Liver (tissue), 9 donors: ENCODE results near the gene B3GAT1. TPM values are rescaled to one million over a fixed set of nuclear protein-coding genes. Genes with fewer than 3 reads are reported as not detected.

Experiments used
- DNase-seq: peaks from one replicate; pipeline ENCODE4 v3.0.0-alpha.2; 2017; ENCODE audit warnings: low spot score
- H3K27ac ChIP-seq, 2 donors: one replicate each; pipeline ENCODE4 v1.7.0; 2013; ENCODE audit warnings: inconsistent platforms in 2 of 2, low read length in 2 of 2, control low read depth in 1 of 2, low read depth in 1 of 2, mild to moderate bottlenecking in 1 of 2
- H3K27me3 ChIP-seq, 4 donors: one replicate each; pipeline versions ENCODE4 v1.6.1 to v1.7.0; 2013; ENCODE audit warnings: low read length in 3 of 4, inconsistent platforms in 1 of 4, mild to moderate bottlenecking in 1 of 4, moderate library complexity in 1 of 4; ENCODE audit not compliant: control insufficient read depth in 4 of 4, insufficient read depth in 4 of 4
- H3K36me3 ChIP-seq, 4 donors: one replicate each; pipeline versions ENCODE4 v1.6.1 to v1.7.0; 2013; ENCODE audit warnings: low read length in 3 of 4, mild to moderate bottlenecking in 3 of 4, low read depth in 1 of 4, moderate library complexity in 1 of 4; ENCODE audit not compliant: control insufficient read depth in 4 of 4, insufficient read depth in 3 of 4
- H3K4me1 ChIP-seq, 4 donors: one replicate each; pipeline versions ENCODE4 v1.6.1 to v1.7.0; 2013; ENCODE audit warnings: low read length in 3 of 4, mild to moderate bottlenecking in 3 of 4, moderate library complexity in 1 of 4; ENCODE audit not compliant: control insufficient read depth in 4 of 4, insufficient read depth in 4 of 4
- H3K4me3 ChIP-seq, 3 donors: one replicate each; pipeline versions ENCODE4 v1.6.1 to v1.7.0; 2013; ENCODE audit warnings: low read length in 3 of 3, control low read depth in 1 of 3, low read depth in 1 of 3, mild to moderate bottlenecking in 1 of 3
- H3K9ac ChIP-seq, 2 donors: one replicate each; pipeline ENCODE4 v1.7.0; 2013; ENCODE audit warnings: low read length in 2 of 2, mild to moderate bottlenecking in 2 of 2, moderate library complexity in 2 of 2, control low read depth in 1 of 2, low read depth in 1 of 2
- H3K9me3 ChIP-seq, 4 donors: one replicate each; pipeline versions ENCODE4 v1.6.1 to v1.7.0; 2013; ENCODE audit warnings: low read length in 3 of 4; ENCODE audit not compliant: control insufficient read depth in 4 of 4
- ATF3 ChIP-seq: IDR thresholded peaks from 2 replicates; pipeline ENCODE4 v1.6.1; 2016; ENCODE audit warnings: antibody characterized with exemption
- CTCF ChIP-seq: fragments of 150-350 bp; IDR thresholded peaks from 2 replicates; pipeline ENCODE4 v1.5.1; 2017; ENCODE audit warnings: improper control_type of control experiment, low read depth, low read length; ENCODE audit not compliant: missing input control
- EGR1 ChIP-seq, 2 donors: IDR thresholded peaks; 2 replicates each; pipeline ENCODE4 v1.6.1; 2016 to 2018; ENCODE audit warnings: antibody characterized with exemption in 2 of 2, low read depth in 2 of 2
- FOXA1 ChIP-seq: IDR thresholded peaks from 2 replicates; pipeline ENCODE4 v1.6.1; 2016; ENCODE audit warnings: antibody characterized with exemption
- FOXA2 ChIP-seq: IDR thresholded peaks from 2 replicates; pipeline ENCODE4 v1.6.1; 2016; ENCODE audit warnings: antibody characterized with exemption
- GABPA ChIP-seq, 2 donors: IDR thresholded peaks in 1 of 2; conservative IDR thresholded peaks in 1 of 2; 2 replicates each; pipeline ENCODE4 v1.6.1; 2016; ENCODE audit warnings: antibody characterized with exemption in 2 of 2, mild to moderate bottlenecking in 1 of 2, moderate library complexity in 1 of 2
- HNF4A ChIP-seq, 2 donors: conservative IDR thresholded peaks; 2 replicates each; pipeline ENCODE4 v1.6.1; 2016; ENCODE audit warnings: antibody characterized with exemption in 2 of 2, mild to moderate bottlenecking in 2 of 2
- HNF4G ChIP-seq: IDR thresholded peaks from 2 replicates; pipeline ENCODE4 v1.6.1; 2016; ENCODE audit warnings: antibody characterized with exemption
- JUND ChIP-seq, 2 donors: IDR thresholded peaks; 2 replicates each; pipeline ENCODE4 v1.6.1; 2016; ENCODE audit warnings: antibody characterized with exemption in 2 of 2
- RAD21 ChIP-seq, 2 donors: IDR thresholded peaks; 2 replicates each; pipeline ENCODE4 v1.6.1; 2016; ENCODE audit warnings: antibody characterized with exemption in 2 of 2, mild to moderate bottlenecking in 2 of 2
- REST ChIP-seq: IDR thresholded peaks from 2 replicates; pipeline ENCODE4 v1.6.1; 2016; ENCODE audit warnings: antibody characterized with exemption, mild to moderate bottlenecking
- RXRA ChIP-seq, 2 donors: IDR thresholded peaks; 2 replicates each; pipeline ENCODE4 v1.6.1; 2017 to 2018; ENCODE audit warnings: antibody characterized with exemption in 2 of 2, mild to moderate bottlenecking in 1 of 2
- SP1 ChIP-seq: IDR thresholded peaks from 2 replicates; pipeline ENCODE4 v1.6.1; 2018; ENCODE audit warnings: antibody characterized with exemption, mild to moderate bottlenecking
- TAF1 ChIP-seq: conservative IDR thresholded peaks from 2 replicates; pipeline ENCODE4 v1.6.1; 2016; ENCODE audit warnings: antibody characterized with exemption, mild to moderate bottlenecking
- YY1 ChIP-seq: IDR thresholded peaks from 2 replicates; pipeline ENCODE4 v1.6.1; 2016; ENCODE audit warnings: antibody characterized with exemption, mild to moderate bottlenecking
- WGBS: extraction: QIAGEN DNeasy Blood & Tissue Kit; methylation state at CpG from one replicate; pipeline ENCODE4 v1.1.7; 2013; 5-methylcytosine and 5-hydroxymethylcytosine counted together
- polyA plus RNA-seq, 2 donors: library from polyadenylated mRNA; stranded (reverse) in 1 of 2; unstranded in 1 of 2; fragments of 200-250 nt in 1 of 2; fragments of >200 nt in 1 of 2; fragmentation: Nextera tagmentation in 1 of 2; extraction: Ambion mirVana in 1 of 2; gene quantifications; one replicate each; pipeline versions ENCODE4 v1.2.1 to v1.2.3, GENCODE V29; 2013 to 2015
- total RNA-seq, 2 donors: library from RNA; depleted of rRNA; stranded (reverse); fragments of >200 nt; gene quantifications; one replicate each; pipeline ENCODE4 v1.2.3, GENCODE V29; 2014
- donor health status: healthy.
- donor health status: healthy.
- donor health status: healthy.
- donor health status: healthy.
- donor health status: healthy.

B3GAT1 gene
- total and polyA plus RNA-seq, 4 donors: 0.13 to 6.6 (median 0.25) TPM; not detected in 1

GRCh38 chr11:134357545-134357839, 54.5 kb downstream of the B3GAT1 start (continued):
- no peak for TF ChIP-seq RAD21 (IDR thresholded peaks at IDR 0.05)
- TF ChIP-seq FOXA2: no peak
- no peak for TF ChIP-seq JUND (IDR thresholded peaks at IDR 0.05)

- Histone ChIP-seq H3K36me3 (no peaks in the 10 kb centered on the region), H3K27me3 (no peaks in the 10 kb centered on the region), H3K9ac (no peak overlapping the region), H3K9me3 (no peaks in the 10 kb centered on the region), H3K27ac (no peak overlapping the region), H3K4me1 (peaks cover 0 to 3% (median 0%) of the 10 kb centered on the region in 4 donors), H3K4me3 (no peak overlapping the region)
- 93% methylated on average over 21 of the region's 21 CpGs for WGBS
- TF ChIP-seq YY1: no peak
- no peak for TF ChIP-seq ATF3
- TF ChIP-seq RXRA (IDR thresholded peaks at IDR 0.05): no peak
- TF ChIP-seq REST: no peak
- no peak for TF ChIP-seq HNF4A (conservative IDR thresholded peaks at IDR 0.05)
- no peak for TF ChIP-seq GABPA (IDR thresholded peaks at IDR 0.05 in 1 of 2, conservative IDR thresholded peaks at IDR 0.05 in 1 of 2)
- no peak for TF ChIP-seq JUND (IDR thresholded peaks at IDR 0.05)
- no peak for TF ChIP-seq RAD21 (IDR thresholded peaks at IDR 0.05)
- TF ChIP-seq SP1: no peak
- TF ChIP-seq EGR1 (IDR thresholded peaks at IDR 0.05; ENCODE audit: low read depth in 2 of 2): no peak
- TF ChIP-seq HNF4G: no peak
- no peak for TF ChIP-seq FOXA2
- no peak for TF ChIP-seq CTCF
- no peak for DNase-seq
Observed at GRCh38 chr11:134356656-134357544, 55.1 kb downstream of the B3GAT1 start.

GRCh38 chr11:134355656-134356055, 56.4 kb downstream of the B3GAT1 start:
- 64% methylated on average over 5 of the region's 5 CpGs for WGBS
- no peak overlapping the region for H3K4me3 ChIP-seq
- no peak overlapping the region for H3K27ac ChIP-seq
- no peaks in the 10 kb centered on the region for H3K27me3 ChIP-seq
- DNase-seq: no peak
- peaks cover 0 to 3% (median 0%) of the 10 kb centered on the region in 4 donors for H3K4me1 ChIP-seq
- H3K9ac ChIP-seq: no peak overlapping the region
- H3K9me3 ChIP-seq: no peaks in the 10 kb centered on the region
- TF ChIP-seq FOXA1 (no peak), REST (no peak), TAF1 (no peak), FOXA2 (no peak)
- H3K36me3 ChIP-seq: no peaks in the 10 kb centered on the region
